Stimulated activated CD8-positive, alpha-beta memory T cell treated with anti-CD3 and anti-CD28 coated beads, Interleukin-4, amount 100 ng/mL, for 1 hour (primary cell): ENCODE measurements around the gene KIRREL3.

ENCODE experiments used
- DNase-seq, 2 donors: peaks; one replicate each; pipeline ENCODE4 v3.0.0-alpha.2; 2020; ENCODE audit warnings: low read depth in 2 of 2, low spot score in 1 of 2

The KIRREL3 gene

DNA sequence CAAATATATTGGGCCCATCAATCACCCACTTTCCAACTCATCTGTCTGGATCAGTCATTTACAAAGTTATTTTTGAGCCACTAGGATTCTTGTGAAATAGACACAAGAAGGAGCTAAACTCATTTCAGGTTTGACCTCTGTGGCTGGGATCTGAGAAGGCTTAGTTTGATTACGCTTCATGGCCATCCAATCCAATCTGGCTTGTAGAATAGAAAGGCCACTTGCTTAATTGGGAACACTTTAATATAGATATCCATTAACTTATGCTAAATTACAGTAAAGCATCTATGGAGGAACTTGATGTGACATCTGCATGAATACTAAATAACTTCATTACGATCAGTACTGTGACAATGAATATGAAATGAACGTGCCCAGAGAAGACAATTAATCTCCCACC is 360.9 kb downstream of the KIRREL3 start:
- DNase-seq, result no peak

DNA sequence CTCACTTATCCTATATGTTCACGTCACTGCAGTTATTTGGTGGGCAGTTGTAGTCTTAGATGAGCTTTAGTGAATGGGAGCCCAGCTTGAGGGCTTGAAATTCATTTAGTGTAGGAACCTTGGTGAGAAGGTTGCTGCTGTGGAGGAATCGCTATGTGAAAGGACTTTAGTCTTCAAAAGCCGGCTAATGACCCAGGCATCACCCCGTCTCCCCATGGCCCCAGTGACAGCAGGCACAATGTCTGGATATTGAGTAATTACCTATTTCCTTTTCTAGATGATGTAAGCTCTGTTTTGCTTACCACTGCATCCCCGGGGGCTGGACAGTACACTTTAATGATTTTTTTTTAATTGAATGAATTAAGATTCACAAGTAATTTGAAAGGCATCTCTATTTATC is 361.9 kb downstream of the KIRREL3 start:
- DNase-seq, result no peak

DNA sequence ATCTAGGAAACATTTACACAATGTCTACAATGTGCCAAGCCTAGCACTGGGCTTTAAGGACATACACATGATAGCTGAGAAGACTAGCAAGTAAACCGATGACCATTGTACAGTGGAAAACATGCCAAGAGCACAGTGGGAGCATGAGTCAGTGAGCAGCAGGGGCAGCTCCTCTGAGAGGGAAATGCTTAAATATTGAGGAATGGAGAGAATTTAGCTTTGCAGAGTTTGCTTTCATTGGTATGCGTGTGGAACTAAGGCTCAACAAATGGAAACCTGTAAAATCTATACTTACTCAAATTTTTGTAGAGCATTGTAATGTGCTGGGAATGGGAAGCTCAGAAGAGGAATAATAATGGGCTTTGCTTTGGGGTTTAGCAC is 362.8 kb downstream of the KIRREL3 start:
- DNase-seq, result no peak

DNA sequence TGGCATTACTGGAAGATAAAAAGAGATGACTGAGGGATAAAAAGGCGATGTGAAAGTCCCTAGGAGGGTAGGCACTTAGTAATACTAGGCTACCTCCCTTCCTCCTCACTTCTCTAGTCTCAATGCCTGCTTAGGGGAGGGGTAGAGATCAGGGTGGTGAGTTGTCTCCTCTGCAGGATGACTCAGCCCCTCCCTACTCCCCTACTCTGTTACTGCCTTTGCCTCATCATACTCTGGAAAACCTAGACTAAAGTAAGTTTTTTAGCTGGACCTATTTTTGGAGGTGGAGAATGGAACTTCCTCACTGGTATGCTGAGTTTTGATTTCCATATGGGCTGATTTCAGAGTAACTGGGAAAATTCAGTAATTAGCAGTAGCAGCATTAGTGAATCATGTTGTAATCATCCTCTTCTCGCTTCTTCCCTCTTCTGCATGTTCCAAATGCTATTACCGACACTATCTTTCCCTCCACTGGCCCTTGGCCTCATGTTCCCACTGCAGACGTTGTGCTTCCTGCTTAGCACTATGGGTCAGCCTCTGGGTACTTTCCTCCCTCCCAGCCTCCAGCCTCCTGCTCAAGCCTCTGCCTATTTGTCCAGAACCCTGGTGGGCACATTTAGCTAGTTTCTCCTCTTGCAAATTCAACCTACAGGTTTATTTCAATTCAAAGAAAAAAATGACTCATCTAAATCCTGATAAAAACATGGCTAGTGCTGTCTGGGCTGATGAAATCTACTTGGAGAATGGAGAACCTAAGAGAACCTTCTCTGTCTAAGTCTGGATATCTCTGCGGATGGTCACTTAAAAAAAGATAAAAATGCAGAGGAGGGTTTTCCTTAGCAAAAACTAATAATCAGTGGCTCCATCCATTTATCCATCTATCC is 363.4 kb downstream of the KIRREL3 start:
- DNase-seq, result no peak

DNA sequence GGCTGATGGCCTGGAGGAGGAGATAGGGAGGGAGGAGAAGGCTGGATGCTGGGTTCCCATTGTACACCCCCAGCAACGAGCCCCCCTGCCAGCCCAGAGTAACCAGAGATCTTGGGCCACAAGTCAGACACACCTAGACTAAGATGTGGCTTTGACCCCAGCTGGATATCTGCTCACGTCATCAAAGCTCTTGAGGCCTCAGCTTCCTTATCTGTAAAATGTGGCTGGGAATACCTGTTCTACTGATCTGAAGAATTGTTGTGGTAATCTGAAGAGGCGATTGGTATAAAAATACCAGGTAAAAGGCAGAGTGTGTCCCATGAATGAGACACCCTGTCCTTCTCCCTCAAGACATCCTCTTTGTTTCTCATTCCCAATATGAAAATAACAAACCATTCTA is 365.1 kb downstream of the KIRREL3 start:
- no peak for DNase-seq

DNA sequence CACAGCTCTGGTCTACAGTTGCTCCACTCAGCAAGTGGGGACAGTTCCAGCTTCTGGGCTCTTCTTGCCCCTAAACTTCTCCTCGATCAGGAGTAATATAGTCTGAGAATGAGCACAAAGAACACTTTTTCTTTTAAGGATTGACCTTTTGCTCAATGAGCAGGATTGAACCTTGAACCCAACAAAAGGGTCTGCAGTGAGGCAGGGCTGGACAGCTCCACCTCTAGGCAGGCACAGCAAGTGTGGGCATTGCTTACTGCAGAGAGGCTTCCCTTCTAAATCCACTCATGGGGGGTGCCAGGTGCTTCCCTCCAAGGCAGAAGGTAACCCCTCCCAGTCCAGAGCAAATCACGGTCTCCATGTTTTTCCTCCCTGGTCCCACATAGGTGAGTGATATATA is 365.6 kb downstream of the KIRREL3 start:
- no peak for DNase-seq

DNA sequence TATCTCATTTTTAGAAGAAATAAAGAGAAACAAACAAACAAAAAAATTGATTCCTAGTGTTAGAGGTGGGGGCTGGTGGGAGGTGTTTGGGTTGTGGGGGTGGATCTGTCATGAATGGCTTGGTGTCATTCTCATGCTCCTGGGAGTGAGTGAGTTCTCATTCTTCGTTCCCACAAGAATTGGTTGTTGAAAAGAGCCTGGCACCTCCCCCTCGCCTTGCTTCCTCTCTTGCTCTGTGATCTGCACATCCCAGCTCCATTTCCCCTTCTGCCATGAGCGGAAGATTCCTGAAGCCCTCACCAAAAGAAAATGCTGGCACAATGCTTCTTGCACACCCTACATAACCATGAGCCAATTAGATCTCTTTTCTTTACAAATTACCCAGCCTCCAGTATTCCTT is 367.2 kb downstream of the KIRREL3 start:
- DNase-seq, result no peak

DNA sequence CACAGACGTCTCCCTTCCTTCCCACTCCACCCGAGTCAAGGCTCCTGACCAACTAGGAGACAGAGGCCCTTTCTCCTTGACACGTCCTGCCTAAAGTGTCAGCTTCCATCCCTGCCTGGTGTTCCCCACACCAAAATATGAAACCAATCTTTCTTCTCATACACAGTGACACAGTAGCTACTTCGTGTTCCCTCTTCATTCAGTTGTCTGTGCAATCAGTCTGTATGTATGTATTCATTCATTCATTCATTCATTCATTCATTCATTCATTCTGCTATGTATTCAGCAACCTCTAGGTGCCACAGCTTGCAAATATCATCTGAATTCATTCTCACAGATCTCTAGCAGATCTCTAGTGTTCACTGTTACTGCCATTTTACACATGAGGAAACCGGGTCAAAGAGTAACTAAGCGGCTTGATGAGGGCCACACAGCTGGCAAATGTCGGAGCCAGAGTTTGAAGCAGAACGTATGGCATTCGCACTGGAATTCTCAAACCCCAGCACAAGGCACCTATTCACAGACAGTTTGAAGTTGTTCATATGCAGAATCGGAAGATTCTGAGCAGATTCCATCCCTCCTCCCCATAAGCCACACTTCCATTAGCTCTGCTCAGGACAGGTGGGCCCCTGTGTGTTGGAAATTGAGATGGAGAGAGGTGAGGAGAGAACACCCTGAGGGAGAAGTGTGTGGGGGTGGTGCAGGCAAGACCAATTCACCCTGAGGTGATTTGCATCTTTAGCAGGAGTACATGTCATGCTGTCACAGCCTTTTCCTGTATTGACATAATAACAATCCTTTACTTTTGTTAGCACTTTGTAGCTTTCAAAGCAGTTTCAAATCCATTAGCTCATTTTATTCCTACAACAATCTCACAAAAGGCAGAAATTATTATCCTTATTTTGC is 369.4 kb downstream of the KIRREL3 start:
- no peak for DNase-seq

DNA sequence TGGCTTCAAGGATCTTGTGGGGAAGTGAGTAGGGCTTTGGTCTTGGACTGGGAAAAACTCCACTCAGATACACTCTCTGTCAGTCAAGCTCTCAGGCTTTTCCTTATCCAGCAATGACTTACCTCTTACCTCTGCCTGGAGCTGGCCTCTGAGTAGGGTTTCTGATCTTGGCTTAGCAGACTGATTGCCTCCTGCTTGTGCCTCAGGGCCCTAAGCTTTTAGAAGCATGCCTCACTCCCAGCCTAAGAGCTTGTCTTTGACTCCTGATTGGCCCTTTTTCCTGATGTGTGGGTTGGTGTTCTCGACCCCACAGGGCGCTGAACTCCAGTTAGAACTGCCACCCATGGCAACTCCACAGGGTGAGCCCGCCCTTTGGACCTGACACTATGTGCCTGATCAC is 370.1 kb downstream of the KIRREL3 start:
- no peak for DNase-seq

DNA sequence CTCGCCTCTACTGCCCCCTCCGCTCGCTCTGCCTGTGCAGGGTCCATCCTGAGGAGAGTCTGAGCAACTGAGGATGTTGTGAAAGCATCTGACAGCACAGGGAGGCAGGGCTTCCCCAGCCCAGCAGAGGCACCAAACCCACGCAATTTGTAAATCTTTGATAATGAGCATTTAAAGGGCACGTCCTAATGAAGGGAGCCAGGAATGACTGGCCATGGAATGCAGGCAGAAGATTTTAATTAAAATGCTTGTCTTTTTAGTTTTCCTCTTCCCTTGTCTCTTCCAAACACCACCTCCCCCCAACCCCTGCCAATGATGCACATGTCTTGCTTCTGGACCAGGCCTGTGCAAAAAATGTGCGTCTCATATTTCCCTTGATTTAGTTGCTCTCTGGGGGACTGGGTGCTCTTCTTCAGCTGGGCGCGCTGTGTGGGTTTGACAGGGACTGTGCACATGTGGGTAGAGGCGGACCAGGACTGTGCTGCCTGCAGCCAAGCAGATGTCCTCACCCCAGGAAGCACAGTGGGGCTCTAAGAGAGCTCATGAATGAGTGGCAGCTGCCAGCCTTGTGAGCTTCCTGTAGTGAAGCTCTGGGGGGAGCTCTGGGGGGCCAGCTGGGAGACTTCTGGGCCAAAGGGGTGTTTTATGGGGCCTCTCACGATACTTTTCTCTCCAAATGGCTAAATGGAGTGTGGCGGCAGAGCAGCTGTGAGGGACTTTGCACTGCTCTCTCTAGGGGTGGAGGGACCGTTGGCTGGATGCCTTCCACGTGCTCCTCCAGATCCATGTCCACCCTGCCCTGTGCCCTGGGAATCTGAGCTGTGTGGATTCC is 371.6 kb downstream of the KIRREL3 start:
- no peak for DNase-seq

DNA sequence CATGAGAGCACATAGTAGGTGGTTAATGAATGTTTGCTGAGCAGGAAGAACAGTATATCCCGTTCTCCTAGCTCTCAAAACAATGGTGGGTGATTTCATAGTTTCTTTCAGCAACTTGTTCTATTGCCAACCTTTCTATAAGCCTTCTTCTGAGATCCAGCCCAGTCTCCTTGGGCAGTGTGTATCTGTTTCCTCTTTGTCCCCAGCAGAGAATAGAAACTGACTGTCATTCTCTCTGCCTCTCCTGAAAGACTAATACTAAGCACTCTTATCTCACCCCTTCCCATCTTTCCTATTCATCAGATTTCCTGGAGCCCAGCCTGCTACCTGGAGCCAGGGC is 372.1 kb downstream of the KIRREL3 start:
- no peak for DNase-seq

DNA sequence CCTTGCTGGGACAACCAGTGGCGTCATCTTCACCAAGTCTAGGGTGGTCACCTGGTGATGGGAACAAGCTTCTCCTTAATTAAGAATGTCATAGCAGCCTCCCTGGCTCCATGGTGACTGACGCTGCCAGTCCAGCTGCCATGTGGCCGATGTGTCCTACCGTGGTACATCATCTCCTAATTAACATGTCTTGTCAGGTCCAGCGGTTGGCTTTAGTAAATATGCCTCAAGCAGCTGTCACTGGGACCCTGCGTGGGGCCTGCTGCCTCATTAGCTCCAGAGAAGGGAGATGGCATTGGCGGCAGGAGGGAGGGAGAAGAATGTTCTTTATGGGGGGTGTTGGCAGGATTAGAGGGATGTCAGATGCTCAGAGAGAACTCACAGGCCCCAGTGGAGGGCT is 373.1 kb downstream of the KIRREL3 start:
- no peak for DNase-seq

DNA sequence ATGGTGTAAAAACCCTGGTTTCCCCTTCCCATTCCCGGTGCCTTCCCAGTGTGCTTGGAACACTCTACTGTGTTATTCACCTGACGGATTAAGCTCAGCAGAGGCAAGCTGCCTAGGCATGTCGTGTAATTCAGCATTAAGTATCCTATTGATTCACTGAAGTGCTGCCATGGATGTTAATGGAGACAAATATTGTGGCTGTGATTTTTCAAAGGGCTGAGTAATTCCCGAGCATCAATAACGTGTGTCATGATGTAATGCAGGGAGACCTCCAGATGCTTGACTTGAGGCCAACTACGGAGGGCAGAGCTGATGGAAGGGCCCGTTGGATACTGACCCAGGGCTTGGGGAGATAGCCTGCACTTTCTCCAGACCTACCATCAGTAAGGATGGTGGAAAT is 376.1 kb downstream of the KIRREL3 start:
- DNase-seq, result no peak

DNA sequence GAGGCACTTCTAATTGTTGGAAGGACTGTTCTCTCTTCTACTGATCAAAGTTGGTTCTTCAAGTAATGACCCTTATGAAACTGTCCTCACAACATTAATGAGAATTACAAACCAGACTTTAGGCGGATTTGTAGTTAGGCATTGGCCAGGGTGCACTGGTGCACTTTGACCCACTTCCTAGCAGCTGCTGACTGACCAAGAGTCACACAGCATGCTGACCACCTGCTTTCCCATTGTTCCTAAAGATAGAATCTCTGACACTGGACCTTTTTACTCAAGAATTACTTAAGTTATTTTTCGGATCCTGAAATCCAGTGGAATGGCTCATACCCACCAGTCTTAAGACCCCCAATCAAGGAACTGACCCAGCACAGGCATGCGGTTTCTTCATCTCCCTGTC is 381.1 kb downstream of the KIRREL3 start:
- no peak for DNase-seq

DNA sequence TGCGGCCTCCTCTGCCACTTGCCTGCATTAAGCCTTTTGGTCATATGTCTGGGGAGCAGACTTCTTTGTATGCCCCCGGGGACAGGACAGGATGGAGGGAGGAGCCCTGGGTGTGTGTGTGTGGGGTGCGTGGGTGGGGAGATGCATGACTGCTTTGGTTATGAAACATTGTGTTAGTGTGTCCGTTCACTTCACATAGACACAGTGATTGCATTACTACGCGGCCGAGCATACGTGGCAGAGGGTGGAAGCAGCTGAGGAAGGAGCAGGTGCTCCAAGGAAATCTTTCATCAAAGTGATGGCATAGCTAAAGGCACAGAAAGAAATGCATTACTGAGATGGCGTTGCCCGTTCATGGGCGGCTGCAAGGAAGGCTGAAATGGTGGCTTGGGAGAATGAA is 384.7 kb downstream of the KIRREL3 start:
- DNase-seq, result no peak

DNA sequence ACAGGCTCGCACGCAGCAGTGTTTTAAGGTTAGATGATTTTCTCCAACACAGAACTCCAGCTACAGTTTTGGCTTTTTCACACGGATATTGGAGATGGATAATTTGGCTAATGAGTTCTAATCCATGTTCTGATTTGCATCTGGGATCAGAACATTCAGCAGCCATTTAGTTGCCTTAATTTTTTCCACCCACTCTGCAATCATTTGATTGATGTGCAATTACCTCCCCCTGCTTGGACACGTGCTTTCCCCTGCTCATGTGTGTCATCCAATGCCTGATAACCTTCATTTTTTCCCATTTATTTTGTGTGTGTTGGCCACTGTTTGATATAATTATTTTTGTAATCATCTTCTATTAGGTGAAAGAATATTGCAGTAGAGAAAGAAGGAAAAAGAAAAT is 387.3 kb downstream of the KIRREL3 start:
- DNase-seq, result no peak

DNA sequence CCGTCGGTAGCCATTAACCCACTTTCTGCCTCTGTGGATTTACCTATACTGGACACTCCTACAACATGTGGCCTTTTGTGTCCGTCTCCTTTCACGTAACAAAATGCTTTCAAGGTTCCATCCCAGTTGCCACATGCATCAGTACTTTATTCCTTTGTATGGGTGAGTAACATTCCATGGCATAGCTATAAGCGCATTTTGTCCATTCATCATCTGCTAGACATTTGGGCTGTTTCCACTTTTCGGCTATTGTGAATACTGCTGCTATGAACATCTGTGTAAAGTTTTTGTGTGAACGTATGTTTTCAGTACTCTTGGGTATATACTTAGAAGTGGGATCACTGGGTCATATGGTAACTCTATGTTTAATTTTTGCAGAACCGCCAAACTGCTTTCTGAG is 387.9 kb downstream of the KIRREL3 start:
- no peak for DNase-seq

DNA sequence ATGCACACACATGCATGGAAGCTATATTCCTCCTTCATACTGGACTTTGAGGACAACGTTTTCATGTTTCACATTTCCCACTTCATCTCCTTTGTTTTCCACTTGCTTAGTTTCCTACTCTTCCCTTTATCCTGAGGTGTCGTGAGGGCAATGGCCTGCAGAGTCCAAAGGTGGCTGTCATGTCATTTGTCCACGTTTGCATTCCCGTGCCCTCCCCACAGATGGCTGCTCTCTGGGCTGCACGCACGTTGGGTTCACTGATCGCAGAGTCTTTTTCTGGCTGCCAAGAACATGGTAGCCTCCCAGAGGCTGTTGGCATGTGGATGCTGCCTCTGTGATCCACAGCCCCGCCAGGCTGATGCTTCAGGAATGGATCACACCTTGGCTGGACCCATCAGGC is 389.1 kb downstream of the KIRREL3 start:
- no peak for DNase-seq

DNA sequence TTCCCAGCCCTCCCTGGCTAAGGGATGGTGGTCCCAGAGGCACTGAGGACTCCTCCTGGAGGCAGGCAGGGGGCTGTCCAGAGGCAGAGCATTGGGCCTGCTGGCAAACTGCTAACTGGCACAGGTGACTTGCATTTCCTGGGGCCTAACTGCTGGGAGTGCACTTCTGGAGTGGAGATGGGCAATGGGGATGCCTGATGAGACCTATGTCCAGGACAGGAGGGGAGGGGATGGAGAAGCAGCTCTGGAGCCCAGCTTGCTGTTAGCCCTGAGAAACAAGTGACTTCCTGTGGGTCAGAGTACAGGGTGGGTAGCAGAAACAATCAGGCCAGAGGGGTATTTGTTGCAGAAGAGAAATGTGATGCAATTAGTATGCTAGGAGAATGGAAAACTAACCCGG is 391.9 kb downstream of the KIRREL3 start:
- DNase-seq, result no peak

DNA sequence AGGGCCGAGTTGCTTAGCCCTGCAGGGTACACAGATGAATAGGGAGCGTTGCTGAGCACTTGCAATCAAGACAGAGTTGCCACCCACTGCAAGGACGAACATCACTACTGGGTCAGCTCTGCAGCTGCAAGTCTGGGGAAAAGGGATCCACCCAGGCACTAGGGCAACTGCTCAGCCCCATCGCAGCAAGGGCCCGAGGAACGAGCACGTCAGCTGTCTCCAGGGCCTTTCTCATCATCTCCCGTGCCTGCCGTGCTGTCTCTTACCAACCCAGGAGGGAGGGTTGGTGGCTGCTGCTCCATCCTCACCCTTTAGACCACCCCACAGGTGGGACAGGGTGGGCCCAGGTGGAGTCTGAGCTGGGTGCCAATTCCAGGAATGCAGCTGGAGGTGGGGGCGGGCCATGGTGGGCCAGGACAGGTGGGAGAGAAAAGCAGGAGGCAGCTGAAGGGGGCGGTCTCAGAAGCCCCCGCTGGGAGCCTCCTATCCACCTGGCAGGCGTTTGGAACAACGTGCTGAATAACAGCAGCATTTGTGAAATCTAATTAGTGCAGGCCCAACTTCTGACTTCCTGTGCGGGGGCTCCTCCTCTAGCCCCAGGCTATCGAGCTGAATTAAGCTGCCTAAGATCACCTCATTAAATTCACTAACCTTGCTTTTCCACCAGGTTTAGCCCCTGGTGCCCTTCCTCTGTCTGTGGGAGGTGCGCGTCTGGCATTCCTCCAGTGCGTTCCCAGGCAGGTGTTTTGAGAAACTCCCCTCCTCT is 392.6 kb downstream of the KIRREL3 start:
- no peak for DNase-seq

DNA sequence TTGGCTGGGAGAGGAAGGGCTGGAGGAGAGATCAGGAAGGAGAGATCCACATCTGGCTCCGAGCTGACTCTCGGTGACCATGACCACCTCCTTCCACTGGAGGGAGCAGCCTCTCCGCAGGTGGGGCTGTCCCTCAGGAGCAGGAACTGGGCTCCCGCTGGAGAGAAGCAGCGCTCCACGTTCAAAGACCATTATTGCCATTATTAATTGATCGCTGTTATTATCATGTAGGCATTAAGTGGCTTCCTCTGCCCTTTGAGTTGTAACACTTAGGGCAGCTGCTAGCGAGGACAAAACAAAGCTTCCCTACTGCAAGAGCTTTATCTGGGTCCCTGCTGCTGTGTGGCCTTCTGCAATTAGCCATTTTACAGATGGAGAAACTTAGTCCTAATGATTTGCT is 393.2 kb downstream of the KIRREL3 start:
- no peak for DNase-seq
